H9 (cell line): Measurements from ENCODE around the gene CEP128. TPM values are rescaled to one million over a fixed set of nuclear protein-coding genes. Genes with fewer than 3 reads are reported as not detected.

ENCODE experiments used
- DNase-seq: peaks from one replicate; pipeline ENCODE4 v3.0.0-alpha.2; 2017
- H2AFZ ChIP-seq: one replicate; pipeline ENCODE4 v1.6.1; 2013; ENCODE audit warnings: mild to moderate bottlenecking, low read length, control low read depth, moderate library complexity
- H2AK5ac ChIP-seq: 2 replicates; pipeline ENCODE4 v1.6.1; 2013; ENCODE audit warnings: low read length, control low read depth, mixed read lengths; ENCODE audit not compliant: insufficient read length
- H2BK120ac ChIP-seq: one replicate; pipeline ENCODE4 v1.6.1; 2013; ENCODE audit warnings: low read depth, mild to moderate bottlenecking, low read length, control low read depth, inconsistent platforms; ENCODE audit not compliant: poor library complexity, severe bottlenecking
- H2BK12ac ChIP-seq: 2 replicates; pipeline ENCODE4 v1.6.1; 2013; ENCODE audit warnings: low read length, control low read depth, mixed read lengths, low read depth; ENCODE audit not compliant: insufficient read length
- H2BK15ac ChIP-seq: 2 replicates; pipeline ENCODE4 v1.6.1; 2013; ENCODE audit warnings: low read depth, low read length, control low read depth
- H2BK20ac ChIP-seq: one replicate; pipeline ENCODE4 v1.6.1; 2013; ENCODE audit warnings: low read depth, mild to moderate bottlenecking, low read length, control low read depth, inconsistent platforms; ENCODE audit not compliant: poor library complexity, severe bottlenecking
- H2BK5ac ChIP-seq: 2 replicates; pipeline ENCODE4 v1.6.1; 2013; ENCODE audit warnings: low read length, control low read depth, mixed read lengths; ENCODE audit not compliant: insufficient read length
- H3K14ac ChIP-seq: 2 replicates; pipeline ENCODE4 v1.6.1; 2013; ENCODE audit warnings: low read length, control low read depth; ENCODE audit not compliant: insufficient read depth
- H3K18ac ChIP-seq: 2 replicates; pipeline ENCODE4 v1.6.1; 2013; ENCODE audit warnings: low read depth, mild to moderate bottlenecking, mixed read lengths, low read length, control low read depth; ENCODE audit not compliant: insufficient read length
- H3K23ac ChIP-seq: 2 replicates; pipeline ENCODE4 v1.6.1; 2013; ENCODE audit warnings: low read length, control low read depth, mixed read lengths, low read depth; ENCODE audit not compliant: insufficient read length
- H3K23me2 ChIP-seq: 2 replicates; pipeline ENCODE4 v1.6.1; 2013; ENCODE audit warnings: low read depth, mild to moderate bottlenecking, mixed read lengths, low read length, control low read depth; ENCODE audit not compliant: insufficient read length, poor library complexity, severe bottlenecking
- H3K27ac ChIP-seq: 2 replicates; pipeline ENCODE4 v1.5.1; 2013; ENCODE audit warnings: low read length, control low read depth, mixed read lengths, low read depth; ENCODE audit not compliant: insufficient read length
- H3K27me3 ChIP-seq: 2 replicates; pipeline ENCODE4 v1.6.1; 2013; ENCODE audit warnings: low read length, control low read depth, inconsistent platforms; ENCODE audit not compliant: insufficient read depth
- H3K4ac ChIP-seq: 2 replicates; pipeline ENCODE4 v1.6.1; 2013; ENCODE audit warnings: low read depth, mild to moderate bottlenecking, control low read depth, inconsistent platforms, low read length, moderate library complexity
- H3K4me1 ChIP-seq: 2 replicates; pipeline ENCODE4 v1.6.1; 2013; ENCODE audit warnings: low read length, control low read depth, inconsistent platforms; ENCODE audit not compliant: insufficient read depth
- H3K4me2 ChIP-seq: 2 replicates; pipeline ENCODE4 v1.6.1; 2013; ENCODE audit warnings: low read length, control low read depth, mixed read lengths; ENCODE audit not compliant: insufficient read length, insufficient read depth
- H3K56ac ChIP-seq: 2 replicates; pipeline ENCODE4 v1.6.1; 2013; ENCODE audit warnings: low read depth, mild to moderate bottlenecking, mixed read lengths, low read length, control low read depth; ENCODE audit not compliant: insufficient read length
- H3K79me1 ChIP-seq: 2 replicates; pipeline ENCODE4 v1.6.1; 2013; ENCODE audit warnings: low read depth, mild to moderate bottlenecking, moderate library complexity, low read length, control low read depth, inconsistent platforms; ENCODE audit not compliant: insufficient read depth, poor library complexity, severe bottlenecking
- H3K79me2 ChIP-seq: 2 replicates; pipeline ENCODE4 v1.6.1; 2013; ENCODE audit warnings: low read length, control low read depth, inconsistent platforms; ENCODE audit not compliant: insufficient read depth
- H3K9ac ChIP-seq: 2 replicates; pipeline ENCODE4 v1.6.1; 2013; ENCODE audit warnings: low read length, control low read depth, mixed read lengths; ENCODE audit not compliant: insufficient read length; ENCODE audit errors: extremely low read depth
- H3K9me3 ChIP-seq: one replicate; pipeline ENCODE4 v1.6.1; 2013; ENCODE audit warnings: low read depth, low read length, inconsistent platforms; ENCODE audit not compliant: control insufficient read depth
- H3T11ph ChIP-seq: one replicate; pipeline ENCODE4 v1.6.1; 2013; ENCODE audit warnings: mild to moderate bottlenecking, low read length, control low read depth, inconsistent platforms
- H4K20me1 ChIP-seq: one replicate; pipeline ENCODE4 v1.6.1; 2013; ENCODE audit not compliant: control insufficient read depth, insufficient read length, insufficient read depth
- H4K5ac ChIP-seq: 2 replicates; pipeline ENCODE4 v1.6.1; 2013; ENCODE audit warnings: low read depth, mild to moderate bottlenecking, mixed read lengths, low read length, control low read depth; ENCODE audit not compliant: insufficient read length
- H4K8ac ChIP-seq: replicated peaks from 2 replicates; pipeline ENCODE4 v1.6.1; 2013; ENCODE audit warnings: low read length, control low read depth, mixed read lengths, low read depth; ENCODE audit not compliant: insufficient read length
- H4K91ac ChIP-seq: 2 replicates; pipeline ENCODE4 v1.6.1; 2013; ENCODE audit warnings: low read depth, mild to moderate bottlenecking, moderate library complexity, mixed read lengths, low read length, control low read depth; ENCODE audit not compliant: insufficient read length
- H3K27ac Mint-ChIP-seq, 3 experiments: 2 replicates in 2 of 3; 3 replicates in 1 of 3; pipeline ENCODE4 v1.8.0; 2020 to 2021; ENCODE audit warnings: mixed read lengths in 3 of 3, mild to moderate bottlenecking in 1 of 3, moderate library complexity in 1 of 3
- H3K27me3 Mint-ChIP-seq: 2 replicates; pipeline ENCODE4 v1.8.0; 2021; ENCODE audit warnings: low read depth, mild to moderate bottlenecking, moderate library complexity, mixed read lengths
- H3K36me3 Mint-ChIP-seq, 3 experiments: 2 replicates in 2 of 3; 3 replicates in 1 of 3; pipeline ENCODE4 v1.8.0; 2020 to 2021; ENCODE audit warnings: low read depth in 3 of 3, mixed read lengths in 3 of 3; ENCODE audit not compliant: insufficient read depth in 1 of 3
- H3K4me1 Mint-ChIP-seq, 2 experiments: 2 replicates each; pipeline ENCODE4 v1.8.0; 2020; ENCODE audit warnings: mixed read lengths in 2 of 2
- H3K4me3 Mint-ChIP-seq, 2 experiments: 2 replicates in 1 of 2; 3 replicates in 1 of 2; pipeline ENCODE4 v1.8.0; 2020 to 2021; ENCODE audit warnings: mild to moderate bottlenecking in 2 of 2, mixed read lengths in 2 of 2, moderate library complexity in 1 of 2
- H3K9me3 Mint-ChIP-seq, 2 experiments: 2 replicates in 1 of 2; 3 replicates in 1 of 2; pipeline ENCODE4 v1.8.0; 2020; ENCODE audit warnings: mild to moderate bottlenecking in 2 of 2, mixed read lengths in 2 of 2, moderate library complexity in 1 of 2
- WGBS: extraction: QIAGEN DNeasy Blood & Tissue Kit; methylation state at CpG from one replicate; pipeline ENCODE4 v1.1.7; 2013; ENCODE audit warnings: missing lambda C conversion rate, low lambda C conversion rate, mixed read lengths; ENCODE audit not compliant: insufficient read length; ENCODE audit errors: extremely low coverage; 5-methylcytosine and 5-hydroxymethylcytosine counted together
- total RNA-seq: library from RNA; stranded (reverse); gene quantifications from 2 replicates; pipeline ENCODE4 v1.2.1, GENCODE V29; 2021
- TF ChIP-seq, protein P1 (sequence below): fragments of 200-600 bp; sonication (generic); conservative IDR thresholded peaks from 3 replicates; pipeline ENCODE4 v1.8.0; 2021; ENCODE audit warnings: antibody characterized with exemption, mild to moderate bottlenecking

CEP128 gene
- total RNA-seq, 1 experiment from 2014 or later = 16.3 TPM

GRCh38 chr14:80658733-80659132, 282.8 kb downstream of the CEP128 start:
- Histone ChIP-seq H3K23me2 (no peaks in the 10 kb centered on the region), H4K5ac (no peak overlapping the region), H4K20me1 (no peaks in the 10 kb centered on the region), H3K4me1 (no peaks in the 10 kb centered on the region), H2BK5ac (no peak overlapping the region), H3K27ac (no peak overlapping the region), H3K79me2 (no peaks in the 10 kb centered on the region), H3K4ac (no peak overlapping the region), H2BK15ac (no peak overlapping the region), H2AFZ (no peak overlapping the region), H2BK12ac (no peak overlapping the region), H3K9ac (no peak overlapping the region), H2BK20ac (no peak overlapping the region), H3K23ac (no peak overlapping the region), H3K27me3 (no peaks in the 10 kb centered on the region), H3K9me3 (no peaks in the 10 kb centered on the region), H4K8ac (no peak overlapping the region), H3K56ac (no peak overlapping the region), H3K18ac (no peak overlapping the region), H3T11ph (no peak overlapping the region), H4K91ac (no peak overlapping the region), H3K14ac (no peak overlapping the region), H2BK120ac (no peak overlapping the region), H3K4me2 (no peak overlapping the region), H3K79me1 (no peaks in the 10 kb centered on the region), H2AK5ac (no peak overlapping the region)
- no CpG with 5 or more reads among the region's 1 CpG for WGBS
- Mint-ChIP-seq H3K4me1 (no peaks in the 10 kb centered on the region), H3K36me3 (no peaks in the 10 kb centered on the region), H3K27me3 (no peaks in the 10 kb centered on the region), H3K27ac (peak overlapping the region in 1 of 3 experiments; percentile 3; a peak in 1 of 7 replicates), H3K4me3 (no peak overlapping the region), H3K9me3 (no peaks in the 10 kb centered on the region)
- DNase-seq = no peak
- TF ChIP-seq, protein P1, sequence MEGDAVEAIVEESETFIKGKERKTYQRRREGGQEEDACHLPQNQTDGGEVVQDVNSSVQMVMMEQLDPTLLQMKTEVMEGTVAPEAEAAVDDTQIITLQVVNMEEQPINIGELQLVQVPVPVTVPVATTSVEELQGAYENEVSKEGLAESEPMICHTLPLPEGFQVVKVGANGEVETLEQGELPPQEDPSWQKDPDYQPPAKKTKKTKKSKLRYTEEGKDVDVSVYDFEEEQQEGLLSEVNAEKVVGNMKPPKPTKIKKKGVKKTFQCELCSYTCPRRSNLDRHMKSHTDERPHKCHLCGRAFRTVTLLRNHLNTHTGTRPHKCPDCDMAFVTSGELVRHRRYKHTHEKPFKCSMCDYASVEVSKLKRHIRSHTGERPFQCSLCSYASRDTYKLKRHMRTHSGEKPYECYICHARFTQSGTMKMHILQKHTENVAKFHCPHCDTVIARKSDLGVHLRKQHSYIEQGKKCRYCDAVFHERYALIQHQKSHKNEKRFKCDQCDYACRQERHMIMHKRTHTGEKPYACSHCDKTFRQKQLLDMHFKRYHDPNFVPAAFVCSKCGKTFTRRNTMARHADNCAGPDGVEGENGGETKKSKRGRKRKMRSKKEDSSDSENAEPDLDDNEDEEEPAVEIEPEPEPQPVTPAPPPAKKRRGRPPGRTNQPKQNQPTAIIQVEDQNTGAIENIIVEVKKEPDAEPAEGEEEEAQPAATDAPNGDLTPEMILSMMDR = no peak
